ENCODE measurements around the gene PRSS27.

- TF ChIP-seq CTCF (IDR thresholded peaks at IDR 0.05) (no peak), POLR2A (IDR thresholded peaks at IDR 0.05) (no peak)
Observed at GRCh38 chr16:2761472-2761871, 41.4 kb upstream of the PRSS27 start.
